Activated naive CD4-positive, alpha-beta T cell (primary cell): ENCODE data around the gene LMBR1.
"Not testable (repeated sequence)": the region's sequence is repeated elsewhere in the genome, so short reads cannot be mapped to it uniquely, and the experiment has no call there.

ENCODE experiments used
- DNase-seq, 4 experiments: peaks; one replicate each; lab custom pipeline; 2025; lab: John Stamatoyannopoulos, UW

The LMBR1 gene

GRCh38 chr7:156655251-156655650, 237.7 kb downstream of the LMBR1 start:
- no peak for DNase-seq

- DNase-seq: no peak
These were observed 238.3 kb downstream of the LMBR1 start for GRCh38 chr7:156654511-156655234.

- no peak for DNase-seq
These were observed 240.0 kb downstream of the LMBR1 start for GRCh38 chr7:156652886-156653568.

- DNase-seq: no peak
These were observed 241.5 kb downstream of the LMBR1 start for GRCh38 chr7:156651474-156651873.

- DNase-seq: no peak
These were observed 242.9 kb downstream of the LMBR1 start for GRCh38 chr7:156650042-156650441.

- DNase-seq: not testable (repeated sequence)
These were observed 245.7 kb downstream of the LMBR1 start for GRCh38 chr7:156647330-156647729.

- DNase-seq: no peak
These were observed 250.5 kb downstream of the LMBR1 start for GRCh38 chr7:156642306-156643045.

GRCh38 chr7:156640949-156641485, 252.0 kb downstream of the LMBR1 start:
- peak in 1 of 4 experiments; percentile 11 for DNase-seq

- DNase-seq: peak; percentile 74 to 92 (median 80)
These were observed 252.6 kb downstream of the LMBR1 start, which contains the start of gene RNF32 for GRCh38 chr7:156640257-156640948. Gene RNF32 (plus strand): TSS chr7:156640774. CDS start chr7:156643878, 3,104 bp downstream.

GRCh38 chr7:156639426-156640256, 253.3 kb downstream of the LMBR1 start:
- DNase-seq: no peak

- DNase-seq: no peak
These were observed 254.4 kb downstream of the LMBR1 start for GRCh38 chr7:156638443-156639077.

- not testable (repeated sequence) for DNase-seq
These were observed 255.9 kb downstream of the LMBR1 start for GRCh38 chr7:156637093-156637492.

GRCh38 chr7:156635529-156636385, 257.2 kb downstream of the LMBR1 start:
- DNase-seq: no peak

- no peak for DNase-seq
These were observed 258.9 kb downstream of the LMBR1 start for GRCh38 chr7:156634117-156634516.

- no peak for DNase-seq
These were observed 263.1 kb downstream of the LMBR1 start for GRCh38 chr7:156629873-156630272.

- no peak for DNase-seq
These were observed 264.4 kb downstream of the LMBR1 start for GRCh38 chr7:156628562-156628961.
